ENCODE measurements around the gene GLRA1. TPM values are rescaled to one million over a fixed set of nuclear protein-coding genes. Genes with fewer than 3 reads are reported as not detected.

Gene GLRA1
- total RNA-seq, 1 experiment from 2014 or later: not detected

DNA sequence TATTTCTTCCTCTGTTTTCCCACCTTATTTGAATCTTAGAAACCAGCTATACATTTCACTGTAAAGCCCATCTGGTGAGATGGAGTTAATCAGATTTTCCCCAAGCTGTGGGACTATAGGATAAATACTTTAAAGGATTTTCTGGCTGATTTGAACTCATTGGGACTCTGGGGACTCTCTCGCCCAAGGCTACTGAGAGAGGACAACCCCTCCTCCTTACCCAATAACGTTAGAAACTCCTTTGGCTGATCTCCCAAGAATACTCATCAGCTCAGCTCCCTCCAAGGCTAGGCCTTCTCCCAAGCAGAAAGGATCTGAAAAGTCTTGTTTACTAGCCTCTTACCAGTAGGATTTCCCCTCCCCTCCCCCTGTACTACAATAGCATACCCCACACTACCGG lies 1.5 kb upstream of the GLRA1 start:
- in situ Hi-C loops (cut with HindIII; ENCODE audit: low pct_unique_long_range_greater_than_20kb, low sequenced_read_pairs): no loop called here
- DNase-seq (ENCODE audit: low read depth, low spot score): no peak

DNA sequence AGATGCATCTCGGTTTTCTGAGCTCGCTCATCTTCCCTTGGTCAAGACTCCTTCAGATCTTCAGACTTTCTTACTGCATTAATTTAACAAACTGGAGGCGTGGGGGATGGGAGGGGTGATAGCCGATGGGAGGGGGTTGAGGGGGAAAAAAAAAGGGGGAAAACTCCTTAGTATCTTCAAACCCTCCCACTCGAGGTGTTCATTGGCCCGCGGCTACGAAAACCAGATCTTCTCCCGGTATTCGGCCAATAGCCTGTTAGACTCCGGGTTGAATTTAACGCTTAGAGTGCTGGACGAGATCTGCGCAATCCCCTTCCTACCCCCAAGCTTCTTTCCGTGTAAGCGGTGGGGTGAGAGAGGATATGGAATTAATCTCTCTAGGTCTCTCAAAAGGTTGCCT lies 689 bp upstream of the GLRA1 start:
- no peak for DNase-seq (ENCODE audit: low read depth, low spot score)
- in situ Hi-C loops (cut with HindIII; ENCODE audit: low pct_unique_long_range_greater_than_20kb, low sequenced_read_pairs): no loop called here

DNA sequence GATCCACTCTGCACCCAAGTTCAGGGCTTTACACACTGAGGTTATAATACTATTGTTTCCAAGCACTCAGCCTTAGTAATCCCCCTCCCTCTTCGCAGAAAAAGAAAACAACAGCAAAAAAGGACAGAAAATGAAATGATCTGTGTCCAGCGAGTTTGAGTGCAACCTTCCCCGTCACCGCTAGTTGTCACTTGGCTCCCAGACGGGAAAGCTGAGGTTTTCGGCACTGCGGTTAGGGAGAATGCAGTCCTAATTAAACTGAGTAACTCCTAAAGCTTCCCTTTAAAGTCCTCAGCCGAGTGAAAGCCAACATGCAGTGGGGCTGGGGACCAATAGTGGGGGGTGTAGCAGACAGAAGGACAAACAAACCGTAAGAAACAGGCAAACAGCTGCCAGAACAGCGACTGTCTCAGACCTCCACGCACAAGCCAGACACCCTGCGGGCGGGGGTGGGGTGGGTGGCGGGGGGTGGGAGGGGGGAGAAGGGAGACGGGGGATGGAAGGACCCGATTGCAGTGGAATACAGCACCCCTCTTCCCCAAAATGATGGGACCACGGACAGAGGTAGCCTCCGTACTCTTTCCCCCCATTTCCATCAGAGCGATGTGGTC lies 680 bp downstream of the GLRA1 start:
- peak; percentile 29 for DNase-seq (ENCODE audit: low read depth, low spot score)
- in situ Hi-C loops (cut with HindIII; ENCODE audit: low pct_unique_long_range_greater_than_20kb, low sequenced_read_pairs): no loop called here

DNA sequence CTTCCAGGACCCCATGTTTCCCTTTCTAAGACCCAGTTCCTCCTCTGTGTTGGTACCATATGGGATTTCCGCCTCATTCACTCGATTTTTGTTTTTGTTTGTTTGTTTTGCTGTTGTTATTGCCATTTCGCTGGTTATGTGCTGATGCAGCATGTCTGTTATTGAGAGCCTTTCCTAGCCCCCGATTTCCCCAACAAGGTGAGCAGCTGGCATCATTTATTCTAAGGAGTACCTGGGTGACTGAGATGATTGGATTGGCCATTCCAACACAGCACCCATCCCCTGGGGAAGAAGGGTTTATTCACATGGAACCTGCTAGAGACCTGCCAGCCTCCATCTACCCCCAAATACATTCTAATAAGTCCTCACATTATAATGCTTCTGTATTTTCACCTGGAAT lies 2.7 kb downstream of the GLRA1 start:
- DNase-seq (ENCODE audit: low read depth, low spot score): no peak
- in situ Hi-C loops (cut with HindIII; ENCODE audit: low pct_unique_long_range_greater_than_20kb, low sequenced_read_pairs): no loop called here

DNA sequence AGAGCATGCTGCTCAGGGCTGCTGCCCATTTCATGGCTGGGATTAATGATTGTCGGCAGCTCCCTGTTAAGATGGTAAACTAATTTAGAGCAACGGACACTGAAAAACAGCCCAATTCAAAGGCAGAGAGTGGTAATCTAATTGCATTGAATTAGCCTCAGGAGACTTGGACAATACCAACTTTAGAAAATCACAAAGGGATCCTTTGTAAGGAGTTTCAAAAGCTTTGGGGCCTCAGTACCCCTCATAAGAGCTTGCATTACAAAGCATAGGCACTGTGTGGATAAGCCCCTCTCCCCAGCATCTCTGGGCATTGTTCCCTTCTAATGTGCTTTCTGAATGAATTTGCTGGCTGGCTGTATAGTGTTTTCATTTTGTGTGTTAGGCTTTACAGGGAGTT lies 6.7 kb downstream of the GLRA1 start:
- in situ Hi-C loops (cut with HindIII; ENCODE audit: low pct_unique_long_range_greater_than_20kb, low sequenced_read_pairs): no loop called here

DNA sequence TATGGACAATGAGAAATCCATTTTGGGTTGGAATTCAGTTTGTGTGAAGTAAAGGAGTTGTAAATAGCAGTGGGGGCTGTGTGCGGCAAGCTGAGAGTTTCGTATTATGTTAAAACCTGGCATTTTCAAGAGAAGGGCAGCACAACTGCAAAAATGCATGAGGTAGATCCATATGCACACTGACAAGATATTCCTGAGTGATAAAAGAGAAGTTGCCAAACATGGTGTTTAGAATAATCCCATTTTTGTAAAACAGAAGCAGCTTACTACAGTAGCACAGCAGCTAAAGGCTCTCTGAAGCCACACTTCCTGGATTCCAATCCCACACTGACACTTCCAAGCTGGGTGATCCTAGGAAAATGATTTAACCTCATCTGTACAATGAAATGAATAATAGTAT lies 11.2 kb downstream of the GLRA1 start:
- in situ Hi-C loops (cut with HindIII; ENCODE audit: low pct_unique_long_range_greater_than_20kb, low sequenced_read_pairs): no loop called here
- no peak for DNase-seq (ENCODE audit: low read depth, low spot score)

More for the DNA sequence above, 6.7 kb downstream of the GLRA1 start:
- no peak for DNase-seq (ENCODE audit: low read depth, low spot score)

DNA sequence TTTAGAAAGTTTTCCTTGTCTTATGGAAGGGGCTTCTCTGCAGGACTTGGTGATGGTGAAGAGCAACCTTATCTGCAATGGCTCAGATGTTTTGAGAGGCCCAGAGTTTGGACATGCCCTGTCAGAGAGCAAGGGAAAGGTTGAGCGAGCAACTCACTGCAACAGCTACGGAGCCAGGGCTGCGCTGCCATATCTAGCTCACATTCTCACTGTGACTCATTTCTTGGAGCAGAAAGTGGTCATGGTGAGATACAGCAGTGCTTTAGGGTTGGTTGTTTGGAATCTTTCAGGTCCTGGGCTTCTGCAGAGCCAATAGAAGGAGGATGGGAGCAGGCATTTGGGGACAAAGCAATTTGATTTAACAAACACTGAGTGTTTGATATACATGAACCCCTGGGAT lies 12.3 kb downstream of the GLRA1 start:
- in situ Hi-C loops (cut with HindIII; ENCODE audit: low pct_unique_long_range_greater_than_20kb, low sequenced_read_pairs): no loop called here
- DNase-seq (ENCODE audit: low read depth, low spot score): no peak

DNA sequence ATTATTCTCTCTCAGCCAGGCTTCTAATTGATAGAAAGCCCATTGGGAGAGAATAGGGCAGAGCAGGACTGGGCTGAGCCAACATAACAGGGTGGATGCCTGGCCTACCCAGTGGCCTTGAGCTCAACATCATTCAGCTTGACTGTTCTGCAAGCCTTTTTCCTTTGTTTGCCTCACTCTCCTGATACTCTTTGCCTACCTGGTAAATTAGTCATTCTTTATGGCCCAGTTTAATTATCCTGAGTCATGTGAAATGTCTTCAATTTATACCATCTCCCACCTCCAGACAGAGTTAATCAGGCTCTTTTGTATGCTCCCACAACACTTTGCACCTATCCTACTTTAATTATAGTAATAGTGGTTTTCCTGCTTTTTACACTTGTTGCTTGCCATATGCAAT lies 13.6 kb downstream of the GLRA1 start:
- in situ Hi-C loops (cut with HindIII; ENCODE audit: low pct_unique_long_range_greater_than_20kb, low sequenced_read_pairs): no loop called here
- no peak for DNase-seq (ENCODE audit: low read depth, low spot score)

DNA sequence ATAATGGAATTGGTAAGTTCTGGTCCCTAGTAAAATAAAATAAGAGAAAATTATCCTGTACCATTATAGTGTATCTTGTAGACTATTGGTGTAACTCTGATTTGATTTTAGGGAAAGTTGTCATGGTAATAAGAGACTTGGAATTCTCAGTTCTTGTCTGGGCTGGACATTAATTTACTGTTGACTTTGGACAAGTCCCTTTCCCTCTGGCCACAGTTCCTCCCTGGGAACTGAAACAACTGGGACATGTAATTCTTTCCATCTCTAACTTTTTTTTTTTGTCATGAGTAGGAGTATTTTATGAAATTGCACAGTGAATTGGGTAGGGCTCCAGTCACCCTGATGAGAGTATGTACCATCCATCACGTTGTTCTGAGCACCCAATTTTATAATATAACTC lies 15.0 kb downstream of the GLRA1 start:
- in situ Hi-C loops (cut with HindIII; ENCODE audit: low pct_unique_long_range_greater_than_20kb, low sequenced_read_pairs): no loop called here
- DNase-seq (ENCODE audit: low read depth, low spot score): no peak

DNA sequence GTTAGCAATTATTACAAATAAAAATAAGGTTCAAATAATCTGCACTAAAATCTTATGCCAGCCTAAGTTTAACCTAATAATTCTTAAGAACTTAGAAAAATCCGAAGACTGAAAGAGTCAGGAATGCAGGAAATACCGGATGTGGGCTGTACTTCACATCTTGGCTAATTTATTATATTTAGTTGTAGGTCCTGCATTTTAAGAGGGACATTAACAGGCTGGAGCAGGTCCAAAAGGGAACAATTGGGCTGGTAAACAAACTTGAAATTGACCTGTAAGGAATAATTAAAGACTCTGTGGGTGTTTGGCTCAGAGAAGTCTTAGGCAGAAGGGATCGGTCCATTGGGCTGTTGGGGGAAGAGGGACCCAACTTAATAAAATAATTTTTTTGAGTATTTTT lies 18.4 kb downstream of the GLRA1 start:
- no peak for DNase-seq (ENCODE audit: low read depth, low spot score)
- in situ Hi-C loops (cut with HindIII; ENCODE audit: low pct_unique_long_range_greater_than_20kb, low sequenced_read_pairs): no loop called here

DNA sequence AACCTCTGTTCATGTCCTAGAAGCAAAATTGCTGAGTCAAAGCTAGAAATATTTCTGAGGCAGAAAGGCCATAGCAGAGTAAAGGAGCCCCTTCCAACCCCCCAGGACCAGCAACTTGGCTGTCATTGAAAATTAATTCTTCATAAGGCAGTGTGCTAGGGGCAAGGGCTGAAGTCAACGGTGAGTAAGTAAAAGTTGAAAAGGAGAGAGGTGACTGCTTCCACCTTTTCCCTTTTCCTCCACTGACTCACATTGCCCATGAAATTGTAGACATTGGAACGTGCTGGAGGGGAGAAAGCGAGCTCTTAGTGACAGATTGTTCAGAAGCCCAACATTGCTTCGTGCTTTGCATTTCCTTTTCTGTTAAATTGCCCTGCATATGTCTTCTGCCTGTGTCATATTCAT lies 19.1 kb downstream of the GLRA1 start:
- in situ Hi-C loops (cut with HindIII; ENCODE audit: low pct_unique_long_range_greater_than_20kb, low sequenced_read_pairs): no loop called here
- DNase-seq (ENCODE audit: low read depth, low spot score): no peak

DNA sequence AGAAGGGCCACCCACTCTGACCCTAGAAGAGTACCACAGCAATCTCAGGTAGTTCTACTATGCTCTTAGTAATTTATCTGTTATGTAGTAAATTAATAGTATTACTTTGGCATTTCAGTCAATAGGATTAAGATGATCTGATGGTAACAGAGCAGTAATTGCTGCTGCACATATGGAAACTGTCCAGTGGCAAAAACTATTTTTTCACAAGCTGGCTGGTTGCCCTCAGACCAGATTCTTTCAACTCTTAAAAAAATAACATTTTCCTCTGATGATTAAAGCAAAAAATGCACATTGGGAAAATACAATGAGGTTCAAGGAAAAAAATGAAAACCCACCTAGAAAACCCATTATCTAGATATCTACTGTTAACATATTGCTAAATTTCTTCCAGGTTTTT lies 19.7 kb downstream of the GLRA1 start:
- in situ Hi-C loops (cut with HindIII; ENCODE audit: low pct_unique_long_range_greater_than_20kb, low sequenced_read_pairs): no loop called here
- no peak for DNase-seq (ENCODE audit: low read depth, low spot score)

DNA sequence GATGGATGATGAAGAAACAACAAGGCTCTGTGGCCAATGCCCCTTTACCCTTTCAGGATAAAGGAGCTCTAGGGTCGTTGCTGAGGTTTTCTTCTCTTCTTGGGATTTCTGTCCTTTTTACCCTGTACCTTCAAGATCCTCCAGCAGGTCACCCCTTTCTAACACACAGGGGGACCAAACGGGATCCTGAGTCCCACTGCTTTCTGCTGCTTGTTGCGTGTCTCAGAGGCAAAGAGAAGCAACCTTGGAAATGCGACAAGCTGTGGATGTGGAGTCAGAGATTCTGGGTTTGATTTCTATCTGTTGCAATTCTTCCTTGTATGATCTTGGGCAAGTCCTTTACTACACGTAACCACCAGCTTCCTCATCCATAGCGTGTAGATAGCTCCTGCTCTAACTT lies 20.5 kb downstream of the GLRA1 start:
- DNase-seq (ENCODE audit: low read depth, low spot score): no peak
- in situ Hi-C loops (cut with HindIII; ENCODE audit: low pct_unique_long_range_greater_than_20kb, low sequenced_read_pairs): no loop called here

DNA sequence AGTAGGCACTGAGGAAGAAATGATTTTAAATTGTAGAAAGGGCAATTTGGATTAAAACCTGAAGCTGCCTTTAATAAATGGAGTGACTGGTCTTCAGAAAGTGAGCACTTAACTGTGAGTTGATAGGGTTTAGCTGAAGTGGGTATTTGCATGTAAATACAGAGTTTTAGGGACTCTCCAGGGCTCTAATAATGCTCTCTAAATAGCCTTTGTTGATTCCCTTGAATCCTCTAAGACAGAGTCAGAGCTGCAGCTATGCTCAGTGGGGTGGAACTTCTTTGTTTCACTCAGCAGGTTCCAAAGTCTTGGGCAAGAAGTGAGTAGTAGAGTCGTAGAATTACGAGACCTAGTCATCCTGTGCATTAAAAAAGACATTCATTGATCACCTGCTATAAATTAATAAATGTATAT lies 21.4 kb downstream of the GLRA1 start:
- no peak for DNase-seq (ENCODE audit: low read depth, low spot score)
- in situ Hi-C loops (cut with HindIII; ENCODE audit: low pct_unique_long_range_greater_than_20kb, low sequenced_read_pairs): no loop called here

DNA sequence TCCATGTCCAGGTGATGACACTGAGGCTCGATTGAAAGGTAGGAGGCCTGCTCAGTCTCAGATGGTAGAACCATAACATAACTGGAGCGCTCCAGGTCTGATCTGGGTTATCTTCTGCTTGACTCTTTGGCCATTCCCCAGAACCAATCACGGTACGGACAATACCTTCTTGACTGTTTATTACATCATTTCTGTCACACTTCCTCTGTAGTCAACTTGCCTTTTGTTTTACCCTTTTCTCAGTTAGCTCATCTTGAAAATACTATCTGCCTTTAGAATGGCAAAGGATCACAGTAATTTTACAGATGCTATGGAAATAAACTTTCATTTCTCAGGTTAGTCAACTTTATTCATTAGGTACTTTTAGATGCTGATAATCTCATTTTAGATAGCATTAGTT lies 22.4 kb downstream of the GLRA1 start:
- in situ Hi-C loops (cut with HindIII; ENCODE audit: low pct_unique_long_range_greater_than_20kb, low sequenced_read_pairs): no loop called here
- DNase-seq (ENCODE audit: low read depth, low spot score): no peak

DNA sequence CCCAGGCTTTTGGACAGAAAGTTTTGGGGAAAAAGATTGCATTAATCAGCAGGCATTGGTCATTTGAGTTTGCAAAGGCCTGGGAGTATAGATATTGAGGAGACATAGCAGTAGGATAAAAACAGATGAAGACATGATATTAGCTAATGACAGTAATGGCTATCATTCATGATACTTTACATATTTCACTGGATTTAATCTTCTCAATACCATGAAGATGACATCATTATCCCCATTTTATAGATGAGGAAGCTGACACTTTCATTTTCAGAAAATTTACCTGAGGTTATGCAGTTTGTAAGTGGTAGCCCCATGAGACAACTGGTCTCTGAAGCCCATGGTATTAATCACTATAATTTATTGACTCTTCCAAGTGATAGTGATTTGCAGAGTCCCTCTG lies 23.0 kb downstream of the GLRA1 start:
- DNase-seq (ENCODE audit: low read depth, low spot score): no peak
- in situ Hi-C loops (cut with HindIII; ENCODE audit: low pct_unique_long_range_greater_than_20kb, low sequenced_read_pairs): no loop called here

DNA sequence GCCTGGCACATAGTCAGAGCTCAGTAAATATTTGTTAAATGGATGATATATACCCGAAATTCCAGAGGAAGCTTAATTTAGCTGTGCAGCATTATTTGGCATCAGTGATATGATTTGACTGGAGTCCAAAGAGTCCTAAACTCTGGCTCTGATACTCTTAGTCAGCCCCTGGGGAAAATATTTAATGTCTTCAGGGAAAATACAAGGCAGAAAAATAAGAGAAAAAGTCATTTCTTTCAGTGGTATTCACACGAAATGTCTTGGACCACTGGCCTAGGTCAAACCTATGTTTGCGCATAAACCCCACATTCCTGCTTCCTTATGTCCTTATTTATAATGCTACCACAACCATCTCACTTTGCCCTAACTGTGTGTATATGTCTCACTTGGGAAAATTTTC lies 23.8 kb downstream of the GLRA1 start:
- in situ Hi-C loops (cut with HindIII; ENCODE audit: low pct_unique_long_range_greater_than_20kb, low sequenced_read_pairs): no loop called here
- no peak for DNase-seq (ENCODE audit: low read depth, low spot score)

DNA sequence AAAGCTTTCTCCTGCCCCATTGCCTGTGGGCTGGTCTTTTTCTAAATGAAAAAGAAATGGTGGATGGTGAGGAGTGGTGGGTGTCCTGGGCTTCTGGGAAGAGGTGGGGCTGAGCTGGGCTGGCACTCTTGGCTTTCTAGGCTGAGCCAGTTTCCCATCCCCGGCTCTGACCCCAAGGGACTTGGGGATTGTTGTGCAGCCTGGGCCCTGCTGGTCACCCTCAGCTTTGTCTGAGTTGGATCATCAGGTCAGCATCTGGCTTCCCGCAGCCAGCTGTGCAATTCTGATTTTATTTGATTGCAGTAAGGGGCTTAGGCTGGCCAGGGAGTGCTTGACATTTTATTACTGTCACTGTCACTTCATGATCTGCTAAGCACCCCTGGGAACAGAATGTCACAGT lies 25.3 kb downstream of the GLRA1 start:
- DNase-seq (ENCODE audit: low read depth, low spot score): no peak
- in situ Hi-C loops (cut with HindIII; ENCODE audit: low pct_unique_long_range_greater_than_20kb, low sequenced_read_pairs): no loop called here

DNA sequence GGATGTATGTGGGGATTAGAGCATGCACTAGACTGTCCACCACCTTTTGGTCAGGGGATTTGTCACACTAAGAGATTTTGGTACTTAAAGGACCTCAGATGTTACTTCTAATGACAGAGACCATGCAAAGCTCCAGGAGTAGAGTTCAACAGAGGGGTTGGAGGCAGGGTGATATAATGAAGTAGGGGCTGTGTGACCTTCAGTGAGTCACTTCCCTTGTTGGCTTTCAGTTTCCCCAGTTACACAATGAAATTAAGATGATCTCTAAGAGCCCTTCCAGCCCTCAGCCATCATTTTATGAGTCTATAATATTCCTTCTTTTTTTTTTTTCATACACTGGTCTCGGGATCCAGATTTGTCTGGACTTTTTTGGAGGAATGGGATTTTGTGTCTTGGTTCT lies 26.8 kb downstream of the GLRA1 start:
- in situ Hi-C loops (cut with HindIII; ENCODE audit: low pct_unique_long_range_greater_than_20kb, low sequenced_read_pairs): no loop called here
- no peak for DNase-seq (ENCODE audit: low read depth, low spot score)

DNA sequence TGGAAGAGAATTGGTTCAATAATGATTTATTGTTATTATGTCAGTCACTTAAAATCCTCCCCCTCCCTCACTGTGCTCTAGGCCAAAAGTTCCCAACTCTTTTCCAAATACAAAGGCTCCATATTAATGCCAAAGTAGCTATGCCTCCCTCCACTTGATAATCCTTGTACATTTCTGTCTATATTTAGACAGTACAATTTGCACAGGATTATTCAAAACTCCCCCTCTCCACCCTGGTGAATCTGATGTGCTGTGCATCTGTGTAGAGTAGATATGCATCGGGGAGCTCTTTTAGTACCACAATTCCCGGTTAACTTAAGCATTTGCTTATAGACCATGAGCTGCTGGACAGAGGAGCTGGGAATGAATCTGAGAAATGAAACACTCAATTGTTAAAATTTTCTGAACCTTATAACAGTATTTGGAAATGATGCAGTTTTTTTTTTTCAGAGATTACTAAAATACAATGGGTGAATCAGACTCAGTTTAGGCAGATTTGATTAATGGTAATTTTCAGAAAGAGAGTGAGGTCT lies 27.6 kb downstream of the GLRA1 start:
- in situ Hi-C loops (cut with HindIII; ENCODE audit: low pct_unique_long_range_greater_than_20kb, low sequenced_read_pairs): no loop called here
- no peak for DNase-seq (ENCODE audit: low read depth, low spot score)

All from SK-MEL-5 (cell line).